Activated naive CD8-positive, alpha-beta T cell treated with anti-CD3 and anti-CD28 coated beads, Interleukin-2, amount 50 U/mL, for 24 hours (primary cell): ENCODE measurements around the gene RAB7B.

ENCODE experiments used
- ATAC-seq: fragments of 150-1000 bp; cut with Tn5 transposase; one replicate; pipeline ENCODE4 v1.10.0; 2021
- DNase-seq: peaks from one replicate; pipeline ENCODE4 v3.0.0; 2021
- H3K27ac Mint-ChIP-seq: one replicate; pipeline ENCODE4 v1.8.0; 2021; ENCODE audit warnings: mild to moderate bottlenecking, mixed read lengths
- H3K27me3 Mint-ChIP-seq: one replicate; pipeline ENCODE4 v1.8.0; 2021; ENCODE audit warnings: mixed read lengths
- H3K36me3 Mint-ChIP-seq: one replicate; pipeline ENCODE4 v1.8.0; 2021; ENCODE audit warnings: low read depth, mixed read lengths
- H3K4me1 Mint-ChIP-seq: one replicate; pipeline ENCODE4 v1.8.0; 2021; ENCODE audit warnings: mixed read lengths
- H3K4me3 Mint-ChIP-seq: one replicate; pipeline ENCODE4 v1.8.0; 2021; ENCODE audit warnings: mild to moderate bottlenecking, moderate library complexity, mixed read lengths
- H3K9me3 Mint-ChIP-seq: one replicate; pipeline ENCODE4 v1.8.0; 2021; ENCODE audit warnings: mixed read lengths

RAB7B gene

GRCh38 chr1:205963352-205964155 lies 39.6 kb downstream of the RAB7B start:
- no peak for ATAC-seq
- Mint-ChIP-seq H3K27ac (no peak overlapping the region), H3K4me3 (no peak overlapping the region), H3K4me1 (peaks cover 4% of the 10 kb centered on the region), H3K27me3 (peaks cover 12% of the 10 kb centered on the region), H3K36me3 (no peaks in the 10 kb centered on the region), H3K9me3 (no peaks in the 10 kb centered on the region)
- no peak for DNase-seq

GRCh38 chr1:205962821-205963221 lies 40.4 kb downstream of the RAB7B start:
- Mint-ChIP-seq H3K27ac (no peak overlapping the region), H3K9me3 (no peaks in the 10 kb centered on the region)

GRCh38 chr1:205961991-205962820 lies 41.0 kb downstream of the RAB7B start:
- peaks cover 4% of the 10 kb centered on the region for H3K4me1 Mint-ChIP-seq
- H3K27me3 Mint-ChIP-seq: peaks cover 15% of the 10 kb centered on the region
- H3K27ac Mint-ChIP-seq: no peak overlapping the region
- ATAC-seq (no peak), DNase-seq (no peak)
- no peaks in the 10 kb centered on the region for H3K36me3 Mint-ChIP-seq
- no peaks in the 10 kb centered on the region for H3K9me3 Mint-ChIP-seq
- no peak overlapping the region for H3K4me3 Mint-ChIP-seq

More at GRCh38 chr1:205962821-205963221, 40.4 kb downstream of the RAB7B start:
- no peaks in the 10 kb centered on the region for H3K36me3 Mint-ChIP-seq
- no peak overlapping the region for H3K4me3 Mint-ChIP-seq
- ATAC-seq (no peak), DNase-seq (no peak)
- peaks cover 4% of the 10 kb centered on the region for H3K4me1 Mint-ChIP-seq
- H3K27me3 Mint-ChIP-seq: peaks cover 12% of the 10 kb centered on the region

GRCh38 chr1:205961405-205961804 lies 41.8 kb downstream of the RAB7B start:
- no peaks in the 10 kb centered on the region for H3K36me3 Mint-ChIP-seq
- peaks cover 15% of the 10 kb centered on the region for H3K27me3 Mint-ChIP-seq
- DNase-seq (peak; percentile 14), ATAC-seq (peak; percentile 48)
- H3K4me1 Mint-ChIP-seq: peaks cover 4% of the 10 kb centered on the region
- H3K9me3 Mint-ChIP-seq: no peaks in the 10 kb centered on the region
- H3K4me3 Mint-ChIP-seq: no peak overlapping the region
- no peak overlapping the region for H3K27ac Mint-ChIP-seq

GRCh38 chr1:205959789-205960188 lies 43.4 kb downstream of the RAB7B start:
- ATAC-seq: no peak
- Mint-ChIP-seq H3K27me3 (peaks cover 25% of the 10 kb centered on the region), H3K36me3 (no peaks in the 10 kb centered on the region), H3K27ac (no peak overlapping the region), H3K4me3 (no peak overlapping the region), H3K4me1 (peaks cover 4% of the 10 kb centered on the region), H3K9me3 (no peaks in the 10 kb centered on the region)
- no peak for DNase-seq

GRCh38 chr1:205955499-205955898 lies 47.7 kb downstream of the RAB7B start:
- ATAC-seq: no peak
- no peaks in the 10 kb centered on the region for H3K9me3 Mint-ChIP-seq
- no peak overlapping the region for H3K4me3 Mint-ChIP-seq
- no peaks in the 10 kb centered on the region for H3K4me1 Mint-ChIP-seq
- no peaks in the 10 kb centered on the region for H3K36me3 Mint-ChIP-seq
- no peak overlapping the region for H3K27ac Mint-ChIP-seq
- H3K27me3 Mint-ChIP-seq: peaks cover 21% of the 10 kb centered on the region
- no peak for DNase-seq

- no peak for DNase-seq
- peaks cover 19% of the 10 kb centered on the region for H3K27me3 Mint-ChIP-seq
- H3K9me3 Mint-ChIP-seq: no peaks in the 10 kb centered on the region
- no peak for ATAC-seq
- H3K36me3 Mint-ChIP-seq: no peaks in the 10 kb centered on the region
- no peak overlapping the region for H3K27ac Mint-ChIP-seq
- no peaks in the 10 kb centered on the region for H3K4me1 Mint-ChIP-seq
- H3K4me3 Mint-ChIP-seq: no peak overlapping the region
Observed at GRCh38 chr1:205954819-205955404, 48.3 kb downstream of the RAB7B start.

GRCh38 chr1:205951746-205952145 lies 51.4 kb downstream of the RAB7B start:
- DNase-seq: no peak
- no peak for ATAC-seq
- H3K27ac Mint-ChIP-seq: no peak overlapping the region
- H3K4me1 Mint-ChIP-seq: no peaks in the 10 kb centered on the region
- H3K9me3 Mint-ChIP-seq: no peaks in the 10 kb centered on the region
- no peaks in the 10 kb centered on the region for H3K36me3 Mint-ChIP-seq
- H3K4me3 Mint-ChIP-seq: no peak overlapping the region
- peaks cover 10% of the 10 kb centered on the region for H3K27me3 Mint-ChIP-seq

GRCh38 chr1:205950826-205951549 lies 52.2 kb downstream of the RAB7B start:
- peaks cover 8% of the 10 kb centered on the region for H3K27me3 Mint-ChIP-seq
- no peak overlapping the region for H3K4me3 Mint-ChIP-seq
- H3K9me3 Mint-ChIP-seq: no peaks in the 10 kb centered on the region
- no peak overlapping the region for H3K27ac Mint-ChIP-seq
- no peaks in the 10 kb centered on the region for H3K4me1 Mint-ChIP-seq
- H3K36me3 Mint-ChIP-seq: no peaks in the 10 kb centered on the region
- DNase-seq: no peak
- no peak for ATAC-seq

- H3K27me3 Mint-ChIP-seq: peaks cover 3% of the 10 kb centered on the region
- no peak for ATAC-seq
- no peak for DNase-seq
Observed at GRCh38 chr1:205950280-205950679, 52.9 kb downstream of the RAB7B start.

GRCh38 chr1:205949753-205950152 lies 53.4 kb downstream of the RAB7B start:
- H3K27me3 Mint-ChIP-seq: peaks cover 2% of the 10 kb centered on the region
- ATAC-seq (no peak), DNase-seq (no peak)
- H3K4me1 Mint-ChIP-seq: no peaks in the 10 kb centered on the region
- no peak overlapping the region for H3K4me3 Mint-ChIP-seq
- H3K9me3 Mint-ChIP-seq: no peaks in the 10 kb centered on the region
- H3K27ac Mint-ChIP-seq: no peak overlapping the region
- H3K36me3 Mint-ChIP-seq: no peaks in the 10 kb centered on the region

More at GRCh38 chr1:205950280-205950679, 52.9 kb downstream of the RAB7B start:
- Mint-ChIP-seq H3K4me1 (no peaks in the 10 kb centered on the region), H3K36me3 (no peaks in the 10 kb centered on the region), H3K4me3 (no peak overlapping the region), H3K27ac (no peak overlapping the region), H3K9me3 (no peaks in the 10 kb centered on the region)

- Mint-ChIP-seq H3K36me3 (no peaks in the 10 kb centered on the region), H3K4me3 (no peak overlapping the region), H3K4me1 (no peaks in the 10 kb centered on the region), H3K27me3 (peaks cover 5% of the 10 kb centered on the region), H3K27ac (no peak overlapping the region), H3K9me3 (no peaks in the 10 kb centered on the region)
- ATAC-seq (no peak), DNase-seq (no peak)
Observed at GRCh38 chr1:205948886-205949285, 54.3 kb downstream of the RAB7B start.

GRCh38 chr1:205948039-205948438 lies 55.2 kb downstream of the RAB7B start:
- H3K36me3 Mint-ChIP-seq: no peaks in the 10 kb centered on the region
- no peaks in the 10 kb centered on the region for H3K9me3 Mint-ChIP-seq
- ATAC-seq (no peak), DNase-seq (no peak)
- H3K4me3 Mint-ChIP-seq: no peak overlapping the region
- H3K4me1 Mint-ChIP-seq: no peaks in the 10 kb centered on the region
- H3K27ac Mint-ChIP-seq: no peak overlapping the region
- peaks cover 7% of the 10 kb centered on the region for H3K27me3 Mint-ChIP-seq

GRCh38 chr1:205947024-205947423 lies 56.2 kb downstream of the RAB7B start:
- Mint-ChIP-seq H3K36me3 (no peaks in the 10 kb centered on the region), H3K4me1 (no peaks in the 10 kb centered on the region), H3K27ac (no peak overlapping the region), H3K9me3 (no peaks in the 10 kb centered on the region), H3K27me3 (peaks cover 7% of the 10 kb centered on the region), H3K4me3 (no peak overlapping the region)
- DNase-seq (no peak), ATAC-seq (no peak)
